Myocyte (in vitro differentiated cells): Measurements from ENCODE around the gene KIF14. TPM values are rescaled to one million over a fixed set of nuclear protein-coding genes. Genes with fewer than 3 reads are reported as not detected.

Source experiments
- total RNA-seq: library from RNA; depleted of rRNA; stranded (reverse); fragments of >200 nt; gene quantifications from 2 replicates; pipeline ENCODE4 v1.2.3, GENCODE V29; 2014

The KIF14 gene
- total RNA-seq, 1 donor from 2014 or later: 0.19 TPM

Other genes with a start within 250 kb of the KIF14 start
- gene ZNF281, start 210.7 kb downstream of the KIF14 start, total RNA-seq: 14.1 and 15.7 TPM in 2 replicates
- 18.3 and 18.7 TPM in 2 replicates for gene DDX59, start 49.2 kb upstream of the KIF14 start, total RNA-seq
- 46.4 and 47.9 TPM in 2 replicates for gene CAMSAP2, start 118.1 kb upstream of the KIF14 start, total RNA-seq